ENCODE results near the gene CIRBP.
A peak's percentile ranks its signal among the peaks of the same experiment; 100 is the strongest.

Gene CIRBP

DNA sequence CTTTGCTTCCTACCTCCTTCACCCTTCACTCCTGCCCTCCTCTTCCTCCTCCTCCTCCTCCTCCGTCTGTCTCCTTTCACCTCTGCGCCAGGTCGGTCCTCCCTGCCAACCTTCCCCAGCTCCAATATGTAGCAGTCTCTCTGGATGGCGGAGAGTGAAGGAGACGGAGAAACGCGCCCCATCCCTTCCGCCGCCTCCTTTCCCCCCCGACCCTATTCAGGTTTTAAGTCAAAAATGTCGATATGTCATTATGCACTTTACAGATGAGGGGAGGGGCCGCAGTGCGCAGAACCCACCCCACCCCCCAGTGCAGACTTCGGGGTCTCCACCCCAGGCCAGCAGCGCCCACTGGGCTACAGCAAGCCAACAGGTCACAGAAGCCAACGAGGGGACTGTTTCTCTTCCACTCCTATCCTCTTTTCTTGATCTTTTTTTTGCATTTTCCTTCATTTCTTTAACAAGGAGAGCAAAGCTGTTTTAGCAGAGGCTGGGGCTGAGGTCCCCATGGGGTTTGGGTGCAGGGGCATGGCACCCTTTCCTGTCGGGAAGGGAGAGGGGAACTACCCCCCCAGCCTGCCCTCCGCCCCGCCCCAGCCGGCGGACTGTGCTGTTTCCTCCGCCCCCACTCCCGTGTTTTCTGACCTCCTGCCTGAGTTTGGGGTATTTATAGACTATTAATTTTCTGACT, 11.5 kb upstream of the CIRBP start:
- Histone ChIP-seq H3K4me2 (ENCODE audit: low read length) (no peak overlapping the region), H2BK5ac (ENCODE audit: low read depth, low read length, poor library complexity) (no peak overlapping the region), H3K27me3 (ENCODE audit: insufficient read depth, low read length) (no peaks in the 10 kb centered on the region), H2BK12ac (ENCODE audit: low read length) (no peak overlapping the region), H3K4me3 (ENCODE audit: low read depth, low read length) (no peak overlapping the region), H3K27ac (ENCODE audit: low read depth, low read length) (no peak overlapping the region), H3K9ac (ENCODE audit: low read length) (no peak overlapping the region), H2AFZ (ENCODE audit: insufficient read depth, low read length, poor library complexity) (no peak overlapping the region), H4K91ac (ENCODE audit: low read depth, low read length) (no peak overlapping the region), H3K4me1 (ENCODE audit: control insufficient read depth in 1 of 2, insufficient read depth in 2 of 2, low read length in 2 of 2) (peaks cover 31 to 41% of the 10 kb centered on the region in 2 experiments), H3K18ac (ENCODE audit: low read length) (no peak overlapping the region), H3K23ac (ENCODE audit: low read length) (no peak overlapping the region), H3K4ac (ENCODE audit: low read depth, low read length) (no peak overlapping the region), H3K36me3 (ENCODE audit: control insufficient read depth in 1 of 2, insufficient read depth in 2 of 2, low read length in 2 of 2) (peaks cover 54 to 57% of the 10 kb centered on the region in 2 experiments), H3K79me2 (ENCODE audit: control insufficient read depth, insufficient read depth, low read length, poor library complexity) (peaks cover 14% of the 10 kb centered on the region), H3K79me1 (ENCODE audit: low read length) (peaks cover 28% of the 10 kb centered on the region), H2AK5ac (ENCODE audit: low read length) (no peak overlapping the region), H4K12ac (ENCODE audit: low read depth, low read length) (no peak overlapping the region), H2BK120ac (ENCODE audit: insufficient read depth, low read length, poor library complexity) (no peak overlapping the region), H3K9me3 (ENCODE audit: insufficient read depth, low read depth, low read length) (no peaks in the 10 kb centered on the region), H4K8ac (ENCODE audit: low read depth, low read length) (no peak overlapping the region), H3K14ac (ENCODE audit: low read length) (no peak overlapping the region)
- no CpG with 5 or more reads among the region's 23 CpGs for WGBS (ENCODE audit: extremely low coverage, insufficient coverage, insufficient read length)
- no peak for DNase-seq

DNA sequence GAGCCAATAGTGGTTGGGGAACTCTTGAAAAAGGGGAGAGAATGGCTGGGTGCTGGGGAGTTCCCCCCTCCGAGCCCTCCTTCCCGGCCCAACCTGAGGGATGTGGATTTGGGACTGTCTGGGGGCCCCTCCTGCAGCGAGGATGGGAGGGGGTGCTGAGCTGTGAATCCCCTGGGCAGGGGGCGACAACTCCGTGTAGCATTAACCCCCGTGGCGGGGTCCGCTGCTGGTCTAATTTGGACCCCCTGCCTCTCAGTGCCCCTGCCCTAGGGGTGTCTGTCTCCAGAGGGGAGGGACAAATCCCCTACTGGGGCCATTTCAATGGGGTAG, 11.0 kb upstream of the CIRBP start:
- no CpG with 5 or more reads among the region's 8 CpGs for WGBS (ENCODE audit: extremely low coverage, insufficient coverage, insufficient read length)
- no peaks in the 10 kb centered on the region for H3K27me3 ChIP-seq (ENCODE audit: insufficient read depth, low read length)
- peaks cover 32 to 42% of the 10 kb centered on the region in 2 experiments for H3K4me1 ChIP-seq (ENCODE audit: control insufficient read depth in 1 of 2, insufficient read depth in 2 of 2, low read length in 2 of 2)
- no peak overlapping the region for H4K91ac ChIP-seq (ENCODE audit: low read depth, low read length)
- peaks cover 29% of the 10 kb centered on the region for H3K79me1 ChIP-seq (ENCODE audit: low read length)
- H3K79me2 ChIP-seq (ENCODE audit: control insufficient read depth, insufficient read depth, low read length, poor library complexity) = peaks cover 10% of the 10 kb centered on the region
- no peak overlapping the region for H3K4me3 ChIP-seq (ENCODE audit: low read depth, low read length)
- H3K4me2 ChIP-seq (ENCODE audit: low read length) = no peak overlapping the region
- H3K18ac ChIP-seq (ENCODE audit: low read length) = no peak overlapping the region
- H3K4ac ChIP-seq (ENCODE audit: low read depth, low read length) = no peak overlapping the region
- peaks cover 49 to 52% of the 10 kb centered on the region in 2 experiments for H3K36me3 ChIP-seq (ENCODE audit: control insufficient read depth in 1 of 2, insufficient read depth in 2 of 2, low read length in 2 of 2)
- no peak overlapping the region for H2BK5ac ChIP-seq (ENCODE audit: low read depth, low read length, poor library complexity)
- H2BK12ac ChIP-seq (ENCODE audit: low read length) = no peak overlapping the region
- no peak overlapping the region for H3K9ac ChIP-seq (ENCODE audit: low read length)
- no peak overlapping the region for H4K8ac ChIP-seq (ENCODE audit: low read depth, low read length)
- H2BK120ac ChIP-seq (ENCODE audit: insufficient read depth, low read length, poor library complexity) = no peak overlapping the region
- DNase-seq = no peak
- no peak overlapping the region for H3K23ac ChIP-seq (ENCODE audit: low read length)
- no peak overlapping the region for H2AFZ ChIP-seq (ENCODE audit: insufficient read depth, low read length, poor library complexity)
- no peak overlapping the region for H4K12ac ChIP-seq (ENCODE audit: low read depth, low read length)
- H3K9me3 ChIP-seq (ENCODE audit: insufficient read depth, low read depth, low read length) = no peaks in the 10 kb centered on the region
- H2AK5ac ChIP-seq (ENCODE audit: low read length) = no peak overlapping the region
- no peak overlapping the region for H3K27ac ChIP-seq (ENCODE audit: low read depth, low read length)
- no peak overlapping the region for H3K14ac ChIP-seq (ENCODE audit: low read length)

DNA sequence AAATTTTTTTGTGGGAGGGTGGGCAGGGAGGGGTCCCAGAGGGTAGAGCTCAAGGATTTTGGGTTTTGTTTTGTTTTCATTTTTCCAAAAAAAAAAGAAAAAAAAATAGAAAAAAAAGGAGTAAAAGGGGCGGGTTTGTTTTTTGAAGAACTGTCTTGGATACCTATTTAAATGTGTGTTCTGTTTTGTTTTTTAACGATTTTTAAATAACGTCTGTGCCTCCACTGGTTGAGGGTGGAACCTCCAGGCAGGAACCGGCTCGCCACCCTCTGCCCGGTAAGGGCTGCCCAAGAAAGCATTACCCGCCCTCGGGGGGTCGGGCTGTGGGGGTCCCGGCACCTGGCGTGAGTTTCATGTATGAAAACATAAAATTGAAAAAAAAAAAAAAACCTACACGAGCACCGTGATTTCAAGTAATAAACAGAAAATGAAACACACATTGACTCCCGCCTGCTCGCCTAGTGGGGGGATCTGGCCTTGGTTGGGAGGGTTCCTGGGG, 10.4 kb upstream of the CIRBP start:
- H4K12ac ChIP-seq (ENCODE audit: low read depth, low read length) = no peak overlapping the region
- no peak overlapping the region for H2AK5ac ChIP-seq (ENCODE audit: low read length)
- no peak overlapping the region for H2AFZ ChIP-seq (ENCODE audit: insufficient read depth, low read length, poor library complexity)
- no peak overlapping the region for H3K23ac ChIP-seq (ENCODE audit: low read length)
- 100% methylated on average over 1 of the region's 15 CpGs for WGBS (ENCODE audit: extremely low coverage, insufficient coverage, insufficient read length)
- no peak overlapping the region for H2BK12ac ChIP-seq (ENCODE audit: low read length)
- peak overlapping the region; percentile 58 for H3K27ac ChIP-seq (ENCODE audit: low read depth, low read length)
- H3K4me3 ChIP-seq (ENCODE audit: low read depth, low read length) = no peak overlapping the region
- DNase-seq = peak in 1 of 2 donors; percentile 33
- H3K9ac ChIP-seq (ENCODE audit: low read length) = no peak overlapping the region
- H3K4me1 ChIP-seq (ENCODE audit: control insufficient read depth in 1 of 2, insufficient read depth in 2 of 2, low read length in 2 of 2) = peaks cover 33 to 42% of the 10 kb centered on the region in 2 experiments
- H3K9me3 ChIP-seq (ENCODE audit: insufficient read depth, low read depth, low read length) = no peaks in the 10 kb centered on the region
- H3K18ac ChIP-seq (ENCODE audit: low read length) = no peak overlapping the region
- no peak overlapping the region for H2BK5ac ChIP-seq (ENCODE audit: low read depth, low read length, poor library complexity)
- H4K91ac ChIP-seq (ENCODE audit: low read depth, low read length) = no peak overlapping the region
- no peak overlapping the region for H3K14ac ChIP-seq (ENCODE audit: low read length)
- no peaks in the 10 kb centered on the region for H3K27me3 ChIP-seq (ENCODE audit: insufficient read depth, low read length)
- peaks cover 42 to 46% of the 10 kb centered on the region in 2 experiments for H3K36me3 ChIP-seq (ENCODE audit: control insufficient read depth in 1 of 2, insufficient read depth in 2 of 2, low read length in 2 of 2)
- H3K79me1 ChIP-seq (ENCODE audit: low read length) = peaks cover 31% of the 10 kb centered on the region
- no peak overlapping the region for H3K4me2 ChIP-seq (ENCODE audit: low read length)
- peaks cover 8% of the 10 kb centered on the region for H3K79me2 ChIP-seq (ENCODE audit: control insufficient read depth, insufficient read depth, low read length, poor library complexity)
- H4K8ac ChIP-seq (ENCODE audit: low read depth, low read length) = no peak overlapping the region
- no peak overlapping the region for H3K4ac ChIP-seq (ENCODE audit: low read depth, low read length)
- no peak overlapping the region for H2BK120ac ChIP-seq (ENCODE audit: insufficient read depth, low read length, poor library complexity)

DNA sequence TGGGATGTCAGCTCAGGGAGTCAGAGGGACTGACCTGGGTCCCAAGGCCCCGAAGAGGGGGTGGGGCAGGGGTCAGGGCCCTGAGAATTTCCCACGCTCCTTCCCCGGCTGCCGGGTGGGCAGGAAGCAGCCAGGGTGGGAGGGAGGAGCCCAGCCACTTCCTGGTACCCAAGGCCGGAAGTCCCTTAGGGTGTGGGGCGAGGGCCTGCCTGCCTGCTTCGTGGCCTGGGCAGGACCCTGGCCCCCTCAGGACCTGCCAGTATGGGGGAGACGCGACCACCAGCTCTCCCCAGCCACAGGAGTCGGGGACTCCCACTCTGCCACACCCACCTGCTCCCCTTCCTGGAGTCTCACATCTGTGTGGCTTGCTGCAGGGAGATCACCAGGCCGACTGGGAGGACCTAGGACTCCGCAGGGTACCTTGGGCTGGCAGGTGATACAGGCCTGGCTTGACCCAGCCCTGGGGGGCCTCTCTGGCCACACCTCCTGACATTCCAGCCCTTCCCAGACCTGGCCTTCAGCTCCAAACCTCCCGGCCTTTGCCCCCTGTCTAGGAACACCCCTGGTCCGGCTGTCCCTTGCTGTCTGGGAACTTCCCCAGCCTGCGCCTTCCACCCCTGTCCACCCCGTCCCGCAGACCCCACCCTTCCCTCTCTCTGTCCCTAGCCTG, 9.8 kb upstream of the CIRBP start:
- Histone ChIP-seq H3K4me2 (ENCODE audit: low read length) (peak overlapping the region; percentile 2), H3K27me3 (ENCODE audit: insufficient read depth, low read length) (no peaks in the 10 kb centered on the region), H4K91ac (ENCODE audit: low read depth, low read length) (peak overlapping the region; percentile 49), H3K23ac (ENCODE audit: low read length) (no peak overlapping the region), H3K9me3 (ENCODE audit: insufficient read depth, low read depth, low read length) (no peaks in the 10 kb centered on the region), H4K12ac (ENCODE audit: low read depth, low read length) (no peak overlapping the region), H4K8ac (ENCODE audit: low read depth, low read length) (peak overlapping the region; percentile 66), H3K79me2 (ENCODE audit: control insufficient read depth, insufficient read depth, low read length, poor library complexity) (peaks cover 5% of the 10 kb centered on the region), H3K27ac (ENCODE audit: low read depth, low read length) (peak overlapping the region; percentile 58), H3K4ac (ENCODE audit: low read depth, low read length) (no peak overlapping the region), H2BK5ac (ENCODE audit: low read depth, low read length, poor library complexity) (peak overlapping the region; percentile 32), H2BK12ac (ENCODE audit: low read length) (no peak overlapping the region), H2AK5ac (ENCODE audit: low read length) (peak overlapping the region; percentile 43), H2AFZ (ENCODE audit: insufficient read depth, low read length, poor library complexity) (no peak overlapping the region), H3K18ac (ENCODE audit: low read length) (no peak overlapping the region), H3K79me1 (ENCODE audit: low read length) (peaks cover 29% of the 10 kb centered on the region), H3K4me1 (ENCODE audit: control insufficient read depth in 1 of 2, insufficient read depth in 2 of 2, low read length in 2 of 2) (peaks cover 33 to 40% of the 10 kb centered on the region in 2 experiments), H3K4me3 (ENCODE audit: low read depth, low read length) (no peak overlapping the region), H3K36me3 (ENCODE audit: control insufficient read depth in 1 of 2, insufficient read depth in 2 of 2, low read length in 2 of 2) (peaks cover 37 to 40% of the 10 kb centered on the region in 2 experiments), H2BK120ac (ENCODE audit: insufficient read depth, low read length, poor library complexity) (peak overlapping the region; percentile 1), H3K14ac (ENCODE audit: low read length) (no peak overlapping the region), H3K9ac (ENCODE audit: low read length) (no peak overlapping the region)
- WGBS (ENCODE audit: extremely low coverage, insufficient coverage, insufficient read length) = no CpG with 5 or more reads among the region's 17 CpGs
- DNase-seq = peak; percentile 82 to 86
